ENCODE data around the gene GKAP1.
A peak's percentile ranks its signal among the peaks of the same experiment; 100 is the strongest.
"Not testable (repeated sequence)": the region's sequence is repeated elsewhere in the genome, so short reads cannot be mapped to it uniquely, and the experiment has no call there.

Gene GKAP1

DNA sequence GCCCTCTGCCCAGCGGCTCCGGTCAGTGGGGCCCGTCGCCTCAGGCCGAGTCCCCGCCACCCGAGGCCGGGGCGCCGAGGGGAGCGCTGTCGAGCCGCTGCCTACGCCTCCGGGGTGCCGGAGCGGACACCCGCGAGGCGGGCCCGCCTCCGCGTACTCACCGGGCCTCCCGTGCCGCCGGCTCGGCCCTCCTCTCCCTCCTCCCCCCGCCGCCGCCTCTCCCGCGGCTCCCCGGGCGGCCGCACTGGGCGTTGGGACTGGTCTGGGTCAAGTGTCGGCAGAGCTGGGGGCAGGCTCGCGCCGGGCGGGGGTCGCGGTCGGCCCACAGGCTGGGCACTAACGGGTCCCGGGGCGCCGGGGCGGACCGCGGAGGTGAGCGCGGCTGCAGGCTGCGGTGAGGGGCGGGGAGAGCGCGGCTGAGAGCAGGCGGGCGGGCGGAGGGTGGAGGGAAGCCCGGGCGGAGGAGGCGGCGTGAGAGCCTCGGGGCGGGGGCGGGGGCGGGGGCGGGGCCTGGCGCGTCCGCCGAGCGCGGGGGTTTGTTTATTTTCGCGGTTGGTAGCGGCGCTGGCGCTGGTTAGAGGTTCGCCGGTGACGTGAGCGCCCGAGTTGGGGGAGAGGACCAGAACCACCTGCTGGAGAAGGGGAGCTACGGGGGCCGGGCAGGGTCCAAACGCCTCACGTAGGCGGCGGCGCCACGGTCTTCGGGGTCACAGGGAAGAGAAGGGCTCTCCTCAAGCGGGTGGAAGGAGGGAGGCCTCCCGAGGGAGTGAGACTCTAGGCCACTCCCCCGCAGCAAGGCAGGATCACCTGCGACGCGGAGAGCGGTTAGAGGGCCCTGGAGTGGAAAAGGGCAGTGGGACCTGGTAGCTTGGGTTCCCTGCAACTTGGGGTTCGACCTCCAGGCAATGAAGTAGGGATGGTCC, at the start of gene GKAP1:
Gene GKAP1 (minus strand): TSS at position 414 of the 923 bp plus-strand sequence. CDS start 11,252 bp downstream, outside the sequence.
- DNase-seq (ENCODE audit: low read depth): peak; percentile 71

DNA sequence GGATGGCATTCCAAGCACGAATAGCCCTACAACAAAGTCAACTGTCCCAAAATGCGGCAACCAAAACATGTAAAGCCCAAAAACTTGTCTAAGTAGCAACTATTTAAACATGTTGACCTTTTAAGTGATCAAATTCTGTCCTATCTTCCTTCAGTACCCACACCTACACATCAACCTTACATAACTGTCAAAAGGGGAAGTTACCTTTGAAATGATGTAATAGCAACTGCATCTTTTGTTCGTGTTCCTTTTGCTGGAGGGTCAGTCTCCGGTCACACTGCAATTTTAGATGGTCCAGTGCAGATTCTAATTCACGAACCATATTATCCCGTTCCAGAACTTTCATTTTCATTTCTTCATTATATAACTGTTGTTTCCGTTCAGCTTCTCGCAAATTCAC, 32.3 kb upstream of the GKAP1 start:
- DNase-seq (ENCODE audit: low read depth): not testable (repeated sequence)

DNA sequence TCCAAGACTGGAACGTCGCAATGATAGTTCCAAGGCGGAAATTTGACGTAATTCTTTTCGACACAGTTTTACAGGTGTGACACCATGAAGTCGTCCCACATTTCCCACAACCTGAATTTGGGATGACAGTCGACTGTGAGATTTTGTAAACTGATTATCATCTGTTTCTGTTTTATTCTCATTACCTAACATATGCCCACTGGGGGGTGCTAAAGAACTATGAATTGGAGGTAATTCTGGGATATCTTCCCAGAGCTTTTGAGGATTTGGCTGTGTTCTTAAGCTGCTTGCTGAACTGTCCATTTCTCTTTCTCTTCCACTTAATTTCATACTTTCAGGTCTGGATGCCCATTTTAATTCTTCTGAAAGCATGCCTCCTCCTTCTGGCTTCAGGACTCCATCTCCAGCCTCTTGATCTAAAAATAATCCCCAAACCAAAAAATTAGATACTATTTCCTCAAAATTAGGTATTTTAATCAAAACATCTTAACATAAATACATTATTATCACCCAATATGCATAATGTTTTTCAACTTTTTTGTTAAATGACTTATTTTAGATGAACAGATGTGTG, 19.6 kb upstream of the GKAP1 start:
- DNase-seq (ENCODE audit: low read depth): not testable (repeated sequence)

DNA sequence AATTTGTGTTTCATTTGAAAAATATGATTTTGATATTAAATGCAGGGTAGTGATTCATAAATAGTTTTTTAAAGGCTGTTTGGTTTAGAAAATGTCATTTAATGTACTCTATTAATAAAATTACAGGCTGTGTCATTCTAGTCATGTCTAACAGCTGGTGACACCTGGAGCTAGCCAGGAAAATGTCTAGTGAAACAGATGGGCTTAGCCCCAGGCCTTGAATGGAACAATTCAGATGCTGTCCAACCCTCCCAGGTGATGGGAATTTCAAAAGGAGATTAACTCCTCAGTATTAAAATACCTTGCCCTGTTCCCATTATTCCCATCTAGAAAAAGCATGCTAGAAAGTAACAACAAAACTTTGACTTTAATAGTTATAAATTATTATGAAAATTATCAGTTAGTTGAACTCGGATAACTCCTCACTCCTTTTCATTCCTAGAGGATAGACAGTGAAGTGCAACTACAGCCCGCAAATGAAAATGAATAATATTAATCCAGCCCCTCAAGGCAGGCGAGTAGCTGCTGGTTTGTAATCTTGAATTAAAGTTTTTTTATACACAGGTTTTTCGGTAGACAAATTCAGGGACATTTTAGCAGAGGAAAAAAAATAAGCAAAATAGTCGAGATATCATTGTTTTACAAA, 13.0 kb upstream of the GKAP1 start:
- not testable (repeated sequence) for DNase-seq (ENCODE audit: low read depth)

DNA sequence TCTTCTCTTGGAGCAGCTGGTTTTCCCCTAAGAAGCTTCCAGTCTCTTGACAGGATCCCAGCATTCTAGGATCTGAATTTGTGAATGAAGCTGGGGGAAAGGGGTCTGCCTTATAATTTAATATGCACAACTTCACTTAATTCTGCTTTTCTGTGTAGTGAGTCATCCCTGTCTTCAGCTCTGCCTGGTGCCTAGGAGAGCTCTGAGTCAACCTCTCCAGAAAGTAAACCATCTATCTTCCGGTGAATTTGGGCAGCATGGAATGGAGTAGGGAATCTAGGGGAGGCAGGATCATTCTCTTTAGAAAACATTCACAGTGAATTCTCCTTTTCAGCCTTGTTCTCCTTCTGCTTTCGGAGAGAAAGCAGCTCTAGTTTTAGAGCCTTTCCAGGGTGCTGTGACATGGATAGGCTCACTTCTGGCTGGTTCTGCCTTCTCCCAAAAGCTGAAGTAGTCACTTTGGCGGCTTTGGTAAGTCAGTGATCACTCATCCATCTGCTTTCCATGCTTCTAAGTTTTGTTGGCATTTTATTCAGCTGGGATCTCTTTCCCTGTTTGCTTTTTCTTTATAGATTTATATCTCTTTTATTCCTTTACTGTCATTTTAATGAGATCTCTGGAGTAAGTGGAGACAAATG, 7.5 kb upstream of the GKAP1 start:
- DNase-seq (ENCODE audit: low read depth): peak; percentile 66

DNA sequence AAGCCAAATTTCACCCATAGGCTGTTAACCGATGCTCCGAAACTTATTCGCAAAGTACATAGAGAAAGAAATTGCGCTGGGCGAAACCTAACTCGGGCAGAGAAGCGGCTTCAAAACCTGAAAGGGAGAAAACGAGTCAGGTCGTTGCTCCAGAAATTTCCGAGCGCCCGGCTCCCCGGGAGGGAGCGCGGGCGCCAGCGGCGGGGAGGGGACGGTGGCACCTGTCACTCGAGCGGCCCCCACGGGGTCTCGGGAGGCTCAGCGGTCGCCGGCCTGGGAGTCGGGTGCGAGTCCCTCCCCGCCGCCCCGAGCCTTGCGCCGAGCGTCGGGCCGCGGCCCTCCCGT, 586 bp downstream of the GKAP1 start:
- DNase-seq (ENCODE audit: low read depth): peak; percentile 4

DNA sequence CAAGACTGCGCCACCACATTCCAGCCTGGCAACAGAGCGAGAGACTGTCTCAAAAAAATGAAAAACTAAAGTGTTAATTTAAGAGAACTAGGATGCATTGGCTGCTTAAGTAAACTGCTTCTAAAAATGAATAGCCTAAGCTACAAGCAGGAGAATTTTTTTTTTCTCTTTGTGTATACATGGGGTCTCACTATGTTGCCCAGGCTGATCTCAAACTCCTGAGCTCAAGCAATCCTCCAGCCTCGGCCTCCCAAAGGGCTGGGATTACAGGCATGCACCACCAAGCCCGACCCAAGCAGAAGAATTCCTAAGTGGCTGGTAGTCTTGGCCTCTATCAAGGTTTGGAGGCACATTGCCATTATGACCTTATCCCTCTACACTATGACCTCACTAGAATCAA, 2.4 kb downstream of the GKAP1 start:
- not testable (repeated sequence) for DNase-seq (ENCODE audit: low read depth)

DNA sequence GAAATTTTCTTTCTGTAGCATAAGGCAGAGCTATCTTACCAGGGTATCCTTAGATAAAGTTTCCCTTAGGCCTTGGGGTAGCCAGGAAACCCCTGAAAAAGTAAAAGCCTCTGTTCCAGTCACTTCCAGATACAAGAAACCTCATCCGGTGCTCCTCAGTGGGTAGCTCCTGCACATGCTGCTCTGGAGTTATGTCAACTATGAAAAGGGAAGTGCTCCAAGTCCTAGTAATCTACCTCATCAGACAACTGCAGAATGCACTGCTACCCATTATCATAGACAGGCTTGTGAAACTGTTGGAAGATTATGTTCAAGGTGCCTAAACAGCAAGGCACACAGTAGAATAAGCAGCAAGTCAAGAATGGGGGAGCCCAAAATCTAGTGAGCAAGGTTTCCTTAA, 8.4 kb downstream of the GKAP1 start:
- peak; percentile 4 for DNase-seq (ENCODE audit: low read depth)

DNA sequence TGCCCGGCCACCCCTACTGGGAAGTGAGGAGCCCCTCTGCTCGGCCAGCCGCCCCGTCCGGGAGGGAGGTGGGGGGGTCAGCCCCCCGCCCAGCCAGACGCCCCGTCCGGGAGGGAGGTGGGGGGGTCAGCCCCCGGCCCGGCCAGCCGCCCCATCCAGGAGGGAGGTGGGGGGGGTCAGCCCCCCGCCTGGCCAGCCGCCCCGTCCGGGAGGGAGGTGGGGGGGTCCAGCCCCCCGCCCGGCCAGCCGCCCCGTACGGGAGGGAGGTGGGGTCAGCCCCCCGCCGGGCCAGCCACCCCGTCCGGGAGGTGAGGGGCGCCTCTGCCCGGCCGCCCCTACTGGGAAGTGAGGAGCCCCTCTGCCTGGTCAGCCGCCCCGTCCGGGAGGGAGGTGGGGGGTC, 13.1 kb downstream of the GKAP1 start:
- DNase-seq (ENCODE audit: low read depth): not testable (repeated sequence)

DNA sequence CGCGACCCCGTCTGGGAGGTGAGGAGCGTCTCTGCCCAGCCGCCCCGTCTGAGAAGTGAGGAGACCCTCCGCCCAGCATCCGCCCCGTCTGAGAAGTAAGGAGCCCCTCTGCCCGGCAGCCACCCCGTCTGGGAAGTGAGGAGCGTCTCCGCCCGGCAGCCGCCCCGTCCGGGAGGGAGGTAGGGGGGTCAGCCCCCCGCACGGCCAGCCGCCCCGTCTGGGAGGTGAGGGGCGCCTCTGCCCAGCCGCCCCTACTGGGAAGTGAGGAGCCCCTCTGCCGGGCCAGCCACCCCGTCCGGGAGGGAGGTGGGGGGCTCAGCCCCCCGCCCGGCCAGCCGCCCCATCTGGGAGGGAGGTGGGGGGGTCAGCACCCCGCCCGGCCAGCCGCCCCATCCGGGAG, 13.6 kb downstream of the GKAP1 start:
- not testable (repeated sequence) for DNase-seq (ENCODE audit: low read depth)

DNA sequence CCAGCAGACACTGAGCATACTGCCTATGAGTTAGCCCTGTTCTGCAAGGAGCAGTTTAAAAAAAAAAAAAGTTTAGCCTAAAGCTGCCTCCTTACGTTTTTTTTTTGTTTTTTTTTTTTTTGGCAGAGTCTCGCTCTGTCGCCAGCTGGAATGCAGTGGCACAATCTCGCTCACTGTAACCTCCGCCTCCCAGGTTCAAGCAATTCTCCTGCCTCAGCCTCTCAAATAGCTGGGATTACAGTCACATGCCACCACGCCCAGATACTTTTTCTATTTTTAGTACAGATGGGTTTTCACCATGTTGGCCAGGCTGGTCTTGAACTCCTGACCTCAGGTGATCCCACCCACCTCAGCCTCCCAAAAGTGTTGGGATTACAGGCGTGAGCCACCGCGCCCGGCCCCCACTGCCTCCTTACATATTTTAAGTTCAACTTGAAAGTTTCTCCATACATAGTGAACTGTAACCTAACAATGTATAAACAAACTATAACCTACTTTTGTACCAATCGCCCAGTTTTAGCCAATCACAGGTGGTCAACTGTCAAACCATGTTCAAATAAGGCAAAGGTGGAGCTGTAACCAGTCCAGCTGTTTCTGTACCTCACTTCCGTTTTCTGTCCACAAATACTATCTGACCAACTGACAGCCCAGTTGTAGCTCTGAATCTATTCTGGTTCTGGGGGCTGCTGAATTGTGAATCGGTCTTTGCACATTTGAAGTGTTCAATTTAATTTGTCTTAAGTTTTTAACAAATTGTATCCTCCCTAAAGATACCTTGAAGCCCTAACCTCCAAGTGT, 17.1 kb downstream of the GKAP1 start:
- no peak for DNase-seq (ENCODE audit: low read depth)

DNA sequence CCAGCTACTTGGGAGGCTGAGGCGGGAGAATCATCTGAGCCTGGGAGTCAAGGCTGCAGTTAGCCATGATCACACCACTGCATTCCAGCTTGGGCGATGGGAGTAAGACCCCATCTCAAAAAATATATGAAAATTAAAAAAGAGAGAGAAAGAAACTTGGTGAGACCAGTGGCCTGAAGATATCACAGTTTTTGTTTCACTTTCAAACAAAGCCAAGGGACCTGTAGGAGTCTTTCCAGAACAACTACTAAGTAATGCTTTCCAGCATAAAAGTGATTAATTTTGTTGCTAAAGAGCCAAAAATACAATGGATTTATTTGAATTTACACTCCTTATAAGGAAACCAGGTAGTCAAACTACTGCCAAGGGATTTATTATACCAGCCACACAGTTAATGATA, 23.5 kb downstream of the GKAP1 start:
- no peak for DNase-seq (ENCODE audit: low read depth)

DNA sequence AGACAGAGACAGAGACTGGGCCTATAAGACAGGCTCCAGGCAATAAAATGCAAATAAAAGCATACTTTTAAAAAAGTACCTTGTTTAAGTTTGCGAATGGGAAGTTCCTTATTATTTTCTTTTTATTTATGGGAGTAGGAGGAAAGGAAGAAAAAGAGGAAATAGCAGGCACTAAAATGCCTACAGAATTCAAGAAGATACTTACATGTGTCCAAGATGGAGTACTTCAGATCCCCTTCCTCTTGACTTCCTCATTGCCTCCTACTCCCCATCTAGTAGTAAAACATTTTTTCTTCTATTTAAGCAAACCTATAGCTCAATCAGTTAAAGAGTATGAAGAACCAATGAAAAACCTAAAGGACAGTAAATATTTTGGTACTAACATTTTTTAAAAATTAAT, 24.8 kb downstream of the GKAP1 start:
- DNase-seq (ENCODE audit: low read depth): no peak

DNA sequence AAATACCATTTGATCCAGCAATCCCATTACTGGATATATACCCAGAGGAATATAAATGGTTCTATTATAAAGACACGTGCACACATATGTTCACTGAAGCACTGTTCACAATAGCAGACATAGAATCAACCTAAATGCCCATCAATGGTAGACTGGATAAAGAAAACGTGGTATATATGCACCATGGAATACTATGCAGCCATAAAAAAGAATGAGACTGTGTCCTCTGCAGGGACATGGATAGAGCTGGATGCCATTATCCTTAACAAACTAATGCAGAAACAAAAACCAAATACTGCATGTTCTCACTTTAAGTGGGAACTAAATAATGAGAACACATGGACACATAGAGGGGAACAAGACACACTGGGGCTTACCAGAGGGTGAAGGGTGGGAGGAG, 39.4 kb downstream of the GKAP1 start:
- no peak for DNase-seq (ENCODE audit: low read depth)

DNA sequence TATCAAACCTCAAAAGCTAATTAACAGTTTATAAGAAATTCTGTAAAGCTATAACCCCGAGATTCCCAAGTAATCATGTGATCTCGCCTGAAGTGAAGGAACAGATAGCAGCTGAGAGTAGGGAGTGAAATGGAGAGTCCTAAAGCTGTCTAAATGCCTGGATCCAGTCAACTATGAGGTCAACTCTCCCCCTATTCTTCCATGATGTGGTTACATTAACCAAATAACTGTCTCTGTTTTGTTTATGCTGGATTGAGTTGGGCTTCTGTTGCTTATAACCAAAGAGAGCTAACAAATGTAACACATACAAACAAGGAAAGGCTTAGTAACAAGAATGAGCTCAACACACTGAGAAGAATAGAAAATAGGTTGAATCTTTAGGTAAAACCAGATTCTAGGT, 41.6 kb downstream of the GKAP1 start:
- DNase-seq (ENCODE audit: low read depth): no peak

DNA sequence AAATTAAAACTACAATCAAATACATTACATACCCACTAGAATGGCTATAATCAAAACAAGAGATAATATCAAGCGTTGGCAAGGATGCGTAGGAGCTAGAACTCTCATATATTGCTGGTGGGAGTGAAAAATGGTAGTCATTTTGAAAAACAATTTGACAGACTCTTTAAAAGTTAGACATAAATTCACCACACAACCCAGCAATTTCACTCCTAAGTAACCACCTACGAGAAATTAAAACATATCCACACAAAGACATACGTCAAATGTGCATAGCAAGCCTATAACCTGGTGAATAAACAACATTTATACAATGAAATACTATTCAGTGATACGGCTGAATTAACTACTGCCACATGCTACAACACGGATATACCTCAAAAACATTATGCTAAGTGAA, 44.7 kb downstream of the GKAP1 start:
- DNase-seq (ENCODE audit: low read depth): no peak

DNA sequence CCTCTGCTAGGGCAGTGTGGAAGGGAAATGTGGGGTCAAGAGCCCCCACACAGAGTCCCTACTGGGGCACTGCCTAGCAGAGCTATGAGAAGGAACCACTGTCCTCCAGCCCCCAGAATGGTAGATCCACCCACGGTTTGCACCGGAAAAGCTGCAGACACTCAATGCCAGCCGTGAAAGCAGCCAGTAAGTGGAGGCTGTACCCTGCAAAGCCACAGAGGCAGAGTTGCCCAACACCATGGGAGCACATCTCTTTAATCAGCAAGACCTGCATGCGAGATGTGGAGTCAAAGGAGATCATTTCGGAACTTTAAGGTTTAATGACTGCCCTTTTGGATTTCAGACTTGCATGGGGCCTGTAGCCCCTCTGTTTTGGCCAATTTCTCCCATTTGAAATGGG, 52.2 kb downstream of the GKAP1 start:
- DNase-seq (ENCODE audit: low read depth): no peak

DNA sequence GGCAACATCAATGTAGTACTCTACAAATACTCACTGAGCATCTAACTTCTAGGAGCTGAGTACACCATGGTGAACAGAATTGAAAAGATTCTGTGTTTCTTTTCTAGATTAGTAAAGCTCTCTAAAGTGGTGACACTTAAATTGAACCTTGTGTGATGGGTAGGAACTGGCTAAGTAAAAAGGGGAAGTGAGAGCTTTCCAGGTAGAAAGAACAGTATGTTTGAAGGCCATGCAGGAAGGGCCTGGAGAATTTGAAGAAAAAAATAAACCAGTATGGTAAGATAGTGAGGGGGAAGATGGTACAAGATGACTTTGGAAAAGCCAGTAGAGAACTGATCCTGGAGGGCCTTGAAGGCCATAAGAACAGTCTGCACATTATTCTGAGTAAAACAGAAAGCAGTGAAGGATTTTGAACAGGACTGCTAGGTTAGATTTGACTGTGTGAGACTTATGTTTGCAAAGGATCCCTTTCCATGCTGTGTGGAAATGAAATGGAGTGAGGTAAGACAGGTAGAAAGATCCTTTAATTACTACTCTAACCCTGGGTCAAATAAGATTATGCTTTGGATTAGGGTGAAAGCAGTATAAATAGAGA, 63.1 kb downstream of the GKAP1 start:
- DNase-seq (ENCODE audit: low read depth): no peak

DNA sequence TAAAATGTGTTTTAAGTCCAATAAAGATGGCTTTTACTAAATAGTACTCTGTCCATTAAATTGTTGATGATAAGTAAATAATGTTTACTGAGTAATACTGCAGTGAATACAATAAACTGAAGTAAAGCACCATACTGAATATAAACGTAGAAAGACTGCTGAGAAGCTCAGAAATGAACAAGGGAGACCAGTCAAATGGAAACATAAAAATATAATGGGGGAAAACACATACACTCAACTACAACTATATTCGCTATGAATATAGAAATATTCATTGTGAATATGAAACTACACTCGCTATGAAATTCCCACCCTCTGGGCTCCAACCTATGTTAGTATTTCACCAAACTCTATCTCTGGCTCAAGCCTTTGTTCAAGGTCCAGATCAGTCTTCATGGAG, 67.9 kb downstream of the GKAP1 start:
- DNase-seq (ENCODE audit: low read depth): no peak

DNA sequence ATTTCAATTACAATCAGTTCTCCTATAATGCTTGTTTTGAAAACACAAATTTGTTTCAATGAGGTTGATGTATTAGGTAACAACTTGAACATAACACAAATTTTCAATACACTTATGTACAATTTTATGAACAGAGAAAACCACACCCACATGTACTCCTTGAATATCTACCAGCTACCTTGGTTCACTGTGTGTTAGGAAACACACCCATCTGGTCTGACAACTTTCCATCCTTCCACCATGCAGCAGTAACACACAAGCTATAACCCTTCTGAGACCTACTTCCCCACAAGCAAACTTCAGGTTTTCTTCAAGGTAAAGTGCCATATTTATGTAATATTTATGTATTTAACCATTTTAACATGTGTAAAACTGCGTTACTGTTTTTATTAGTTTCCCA, 73.4 kb downstream of the GKAP1 start:
- DNase-seq (ENCODE audit: low read depth): no peak

DNA sequence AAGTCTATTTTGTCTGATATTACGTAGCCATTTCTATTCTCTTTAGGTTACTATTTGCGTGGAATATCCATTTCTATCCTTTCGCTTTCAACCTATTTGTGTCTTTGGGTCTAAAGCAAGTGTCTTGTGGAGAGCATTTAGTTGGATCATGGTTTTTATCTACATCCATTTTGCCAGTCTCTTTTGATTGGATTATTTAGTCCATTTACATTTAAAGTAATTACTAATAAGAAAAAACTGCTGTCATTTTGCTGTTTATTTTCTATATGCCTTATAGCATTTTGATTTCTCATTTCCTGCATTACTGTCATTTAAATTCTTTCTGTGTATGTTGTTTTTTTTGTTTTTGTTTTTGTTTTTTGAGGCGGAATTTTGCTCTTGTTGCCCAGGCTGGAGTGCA, 83.8 kb downstream of the GKAP1 start:
- DNase-seq (ENCODE audit: low read depth): no peak

All from amniotic epithelial cell (primary cell).